ELF-1 (cell line): Measurements from ENCODE around the gene HSF2BP.
"Not testable (repeated sequence)": the region's sequence is repeated elsewhere in the genome, so short reads cannot be mapped to it uniquely, and the experiment has no call there.

ENCODE experiments used
- DNase-seq: peaks from one replicate; pipeline ENCODE4 v3.0.0-alpha.2; 2016; ENCODE audit warnings: low read depth, low spot score

The HSF2BP gene

DNA sequence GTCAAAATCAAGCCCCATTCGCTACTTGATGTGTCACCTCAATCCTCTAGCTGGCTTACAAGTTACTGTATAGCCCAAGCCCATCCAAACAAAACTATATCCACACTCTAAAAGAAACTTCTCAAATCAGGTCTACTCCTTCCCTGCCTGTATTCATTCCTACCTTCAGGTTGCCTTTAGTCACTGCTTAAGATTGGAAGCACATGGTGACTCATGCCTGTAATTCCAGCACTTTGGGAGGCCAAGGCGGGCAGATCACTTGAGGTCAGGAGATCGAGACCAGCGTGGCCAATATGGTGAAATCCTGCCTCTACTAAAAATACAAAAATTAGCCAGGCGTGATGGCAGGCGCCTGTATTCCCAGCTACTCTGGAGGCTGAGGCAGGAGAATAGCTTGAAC, 7.4 kb downstream of the HSF2BP start:
- DNase-seq, result not testable (repeated sequence)

DNA sequence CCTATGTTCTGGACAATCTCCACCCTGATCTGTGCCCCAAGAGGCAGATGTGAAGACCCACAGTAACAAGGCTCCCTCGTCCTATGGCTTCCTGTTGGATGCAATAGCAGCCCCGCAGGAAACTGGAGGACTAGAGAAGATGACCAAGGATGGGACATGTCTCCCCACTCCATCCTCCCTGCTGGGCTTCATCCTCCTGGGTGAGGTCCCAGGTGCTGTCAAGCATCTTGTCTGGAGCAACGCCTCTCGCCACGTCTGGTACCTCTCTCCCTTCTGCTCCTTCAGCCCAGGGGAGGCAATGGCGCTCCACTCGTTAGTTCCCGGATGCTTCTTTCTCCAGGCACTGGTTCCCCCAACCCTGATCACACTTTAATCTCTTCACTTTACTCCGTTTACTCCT, 11.1 kb downstream of the HSF2BP start:
- no peak for DNase-seq

DNA sequence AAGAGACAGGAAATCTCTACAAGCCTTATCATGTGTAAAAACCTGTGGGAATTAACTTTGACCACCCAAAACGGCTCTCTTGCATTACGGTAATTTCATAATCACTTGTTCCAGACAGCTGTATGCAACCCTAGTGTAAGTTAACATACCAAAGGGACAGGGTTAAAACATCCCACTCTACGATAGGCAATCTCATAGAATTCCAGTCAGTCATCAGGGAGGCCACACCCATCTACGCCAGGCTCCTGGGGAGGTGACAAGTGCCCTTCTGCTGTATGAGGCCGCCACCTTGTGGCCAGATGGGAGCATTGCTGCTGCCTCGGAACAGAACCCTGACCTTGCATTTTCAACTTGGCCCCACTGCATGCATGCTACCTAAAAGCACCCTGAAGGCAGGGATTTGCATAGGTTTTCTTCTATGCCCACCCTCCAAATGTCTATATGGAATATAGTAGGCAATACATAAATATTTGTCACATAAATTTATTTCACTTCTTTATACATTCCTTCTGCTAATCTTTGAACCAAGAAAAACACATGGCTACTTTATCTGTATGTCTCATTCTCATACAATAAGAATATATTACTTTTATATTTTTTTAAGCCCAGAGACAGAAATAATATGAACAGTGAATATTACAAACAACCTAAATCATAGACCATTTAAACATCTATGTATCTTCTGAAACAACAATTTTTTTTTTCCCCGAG, 12.6 kb downstream of the HSF2BP start:
- DNase-seq, result peak; percentile 94

DNA sequence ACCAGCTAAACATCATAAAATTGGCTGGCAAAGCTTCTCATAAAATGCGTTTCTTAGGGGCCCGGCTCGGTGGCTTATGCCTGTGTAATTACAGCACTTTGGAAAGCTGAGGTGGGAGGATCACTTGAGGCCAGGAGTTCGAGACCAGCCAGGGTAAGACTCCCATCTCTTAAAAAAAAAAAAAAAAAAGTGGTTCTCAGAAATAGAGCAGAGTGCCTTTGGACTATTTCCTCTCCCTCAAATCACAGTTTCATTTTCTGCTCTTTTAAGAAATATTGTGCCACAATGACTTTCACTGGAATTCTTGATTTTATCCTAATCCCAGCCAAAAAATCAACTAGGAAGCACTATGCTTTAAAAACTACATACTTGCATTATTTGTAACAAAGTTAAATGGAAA, 13.3 kb downstream of the HSF2BP start:
- DNase-seq, result no peak

DNA sequence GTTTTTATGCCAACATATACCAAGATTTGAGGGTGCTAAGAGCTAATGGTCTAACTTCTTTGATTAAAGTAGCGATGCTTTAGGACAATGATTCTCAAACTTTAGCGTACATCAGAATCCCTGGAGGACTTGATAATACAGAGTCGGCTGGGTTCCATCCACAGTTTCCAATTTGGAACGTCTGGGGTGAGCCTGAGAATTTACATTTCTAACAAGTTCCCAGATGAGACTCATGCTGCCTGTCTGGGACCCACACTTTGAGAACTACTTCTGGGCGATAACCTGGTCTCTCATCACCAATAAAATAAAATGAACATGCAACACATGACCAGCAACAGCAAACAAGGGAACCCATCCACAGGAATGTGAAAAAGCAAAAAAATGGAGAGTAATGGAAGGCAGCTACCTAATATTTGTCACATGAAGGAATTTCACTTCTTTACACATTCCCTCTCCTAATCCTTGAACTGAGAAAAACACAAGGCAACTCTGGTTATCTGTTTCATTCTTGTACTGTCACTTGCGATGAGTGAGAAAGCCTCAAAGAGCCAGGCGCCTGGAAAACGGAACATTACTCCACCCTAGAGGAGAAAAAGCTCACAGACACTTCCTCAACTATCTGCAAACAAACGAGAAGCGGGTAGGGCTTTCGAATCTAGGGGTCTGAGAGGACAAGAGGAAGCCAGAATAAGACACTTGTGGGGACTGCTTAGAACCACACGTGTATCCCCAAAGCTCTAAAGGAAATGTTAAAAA, 14.0 kb downstream of the HSF2BP start:
- DNase-seq, result peak; percentile 83

DNA sequence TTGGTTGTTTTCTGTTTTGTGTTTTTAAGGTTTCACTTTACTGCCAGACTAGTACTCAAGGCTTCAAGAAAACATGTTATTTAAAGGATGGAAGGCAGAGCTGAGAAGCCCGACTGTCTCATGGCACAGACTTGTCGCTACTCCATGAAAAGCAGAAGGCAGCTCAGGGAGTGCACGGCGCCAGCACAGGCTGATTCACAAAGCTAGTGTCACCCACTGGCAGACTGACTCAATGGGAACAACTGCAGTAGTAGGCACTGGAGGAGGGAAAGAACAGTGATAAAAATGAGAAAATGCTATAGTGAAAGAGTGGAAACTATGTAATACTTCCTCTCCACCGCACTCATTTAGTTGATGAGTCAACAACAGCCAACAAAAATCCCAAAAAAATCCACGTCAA, 14.7 kb downstream of the HSF2BP start:
- no peak for DNase-seq

DNA sequence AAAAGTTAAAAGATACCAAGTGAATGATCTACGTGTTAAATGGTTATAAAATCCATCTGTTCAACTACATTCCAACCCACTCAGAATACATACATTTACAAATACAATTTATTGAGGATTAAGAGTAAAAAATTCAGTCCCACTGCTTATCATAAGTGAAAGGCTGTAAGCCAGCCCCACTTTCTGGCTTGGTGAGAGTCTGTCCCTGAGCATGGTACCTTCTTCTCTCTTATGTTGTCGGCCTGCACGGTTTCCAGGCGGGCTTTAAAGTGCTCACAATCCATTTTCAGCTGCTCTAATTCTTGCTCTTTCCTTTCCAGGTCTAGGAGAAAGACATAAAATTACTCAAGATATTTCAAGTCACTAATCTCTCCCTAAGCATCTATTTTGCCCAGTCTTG, 15.2 kb downstream of the HSF2BP start:
- no peak for DNase-seq

DNA sequence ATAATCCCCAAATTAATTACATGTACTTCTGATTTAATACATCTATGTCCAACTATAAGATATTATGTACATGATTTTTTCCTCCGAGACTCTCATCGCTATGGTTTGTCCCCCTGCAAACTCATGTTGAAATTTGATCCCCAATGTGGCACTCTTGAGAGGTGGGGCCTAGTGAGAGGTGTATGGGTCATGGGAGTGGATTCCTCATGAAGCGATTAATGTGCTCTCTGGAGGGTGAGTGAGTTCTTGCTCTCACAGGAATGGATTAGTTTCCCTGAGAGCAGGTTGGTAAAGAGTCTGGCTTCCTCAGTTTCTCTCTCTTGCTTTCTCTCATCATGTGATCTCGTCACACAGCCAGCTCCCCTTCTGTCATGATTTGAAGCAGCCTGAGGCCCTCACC, 16.1 kb downstream of the HSF2BP start:
- DNase-seq, result no peak

- DNase-seq, result no peak
Measured at GRCh38 chr21:43640400-43640799, 18.9 kb downstream of the HSF2BP start.

- no peak for DNase-seq
Measured at GRCh38 chr21:43639470-43640353, 19.6 kb downstream of the HSF2BP start.

DNA sequence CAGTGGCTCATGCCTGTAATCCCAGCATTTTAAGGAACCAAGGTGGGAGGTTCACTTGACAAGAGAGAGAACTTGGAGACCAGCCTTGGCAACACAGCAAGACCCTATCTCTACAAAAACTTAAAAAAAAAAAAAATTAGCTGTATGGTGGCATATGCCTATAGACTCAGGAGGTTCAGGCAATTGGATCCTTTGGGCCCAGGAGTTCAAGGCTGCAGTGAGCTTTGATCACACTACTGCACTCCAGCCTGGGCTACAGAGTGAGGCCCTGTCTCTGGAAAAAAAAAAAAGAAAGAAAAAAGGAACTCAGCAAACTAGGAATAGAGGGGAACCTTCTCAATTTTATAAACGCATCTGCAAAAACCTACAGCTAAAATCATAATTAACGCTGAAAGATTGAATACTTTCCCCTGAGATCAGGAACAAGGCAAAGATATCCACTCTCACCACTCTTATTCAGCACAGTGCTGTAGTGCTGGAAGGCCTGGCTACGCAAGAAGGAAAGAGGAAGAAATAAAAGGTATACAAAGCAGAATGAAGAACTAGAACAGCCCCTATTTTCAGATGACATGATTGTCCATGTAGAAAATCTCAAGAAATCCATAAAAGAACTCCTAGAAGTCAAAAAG, 21.6 kb downstream of the HSF2BP start:
- no peak for DNase-seq

DNA sequence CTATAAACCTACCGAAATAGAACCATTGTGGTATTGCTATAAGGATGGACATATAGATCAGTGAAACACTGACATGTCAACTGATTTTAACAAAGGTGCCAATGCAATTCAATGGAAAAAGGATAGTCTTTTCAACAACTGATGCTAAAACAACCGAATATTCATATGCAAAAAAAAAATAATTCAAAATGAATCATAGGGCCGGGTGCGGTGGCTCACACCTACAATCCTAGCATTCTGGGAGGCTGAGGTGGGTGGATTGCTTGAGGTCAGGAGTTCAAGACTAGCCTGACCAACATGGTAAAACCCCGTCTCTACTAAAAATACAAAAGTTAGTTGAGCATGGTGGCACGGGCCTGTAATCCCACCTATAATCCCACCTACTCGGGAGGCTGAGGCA, 23.9 kb downstream of the HSF2BP start:
- no peak for DNase-seq

DNA sequence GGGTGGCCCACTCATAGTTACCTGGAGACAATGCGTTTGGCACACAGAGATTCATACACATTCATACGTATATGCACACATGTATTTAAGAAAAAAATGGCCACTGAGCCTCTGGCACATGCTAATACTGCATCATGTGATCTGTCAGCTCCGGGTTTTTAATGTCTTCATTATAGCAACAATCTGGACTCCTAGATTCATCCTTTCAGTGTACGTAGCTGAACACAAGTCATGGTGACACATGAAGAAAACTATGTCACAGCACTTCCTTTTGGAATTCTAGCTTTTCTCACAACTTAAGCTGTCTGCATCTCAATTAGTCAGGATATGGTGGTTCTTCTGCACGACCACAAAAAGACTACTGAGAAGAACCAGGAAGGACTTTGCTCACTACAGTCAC, 24.7 kb downstream of the HSF2BP start:
- no peak for DNase-seq

DNA sequence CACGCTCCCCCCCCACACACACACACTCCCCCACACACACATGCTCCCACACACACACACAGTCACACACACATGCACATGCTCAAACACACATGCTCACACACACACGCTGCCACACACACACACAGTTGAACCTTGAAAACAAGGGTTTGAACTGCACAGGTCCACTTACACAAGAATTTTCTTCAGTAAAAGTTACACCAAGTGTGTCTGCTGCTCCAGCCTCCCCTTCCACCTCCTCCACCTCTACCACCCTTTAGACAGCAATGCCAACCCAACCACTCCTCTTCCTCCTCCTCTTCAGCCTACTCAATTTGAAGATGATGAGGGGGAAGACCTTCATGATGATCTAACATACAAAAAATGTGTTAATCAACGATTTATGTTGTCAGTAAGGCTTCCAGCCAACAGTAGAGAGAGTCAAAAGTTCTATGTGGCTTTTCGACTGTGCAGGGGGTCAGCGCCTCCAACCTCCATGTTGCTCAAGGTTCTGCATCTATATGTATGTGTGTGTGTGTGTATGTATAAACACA, 26.8 kb downstream of the HSF2BP start:
- DNase-seq, result no peak

DNA sequence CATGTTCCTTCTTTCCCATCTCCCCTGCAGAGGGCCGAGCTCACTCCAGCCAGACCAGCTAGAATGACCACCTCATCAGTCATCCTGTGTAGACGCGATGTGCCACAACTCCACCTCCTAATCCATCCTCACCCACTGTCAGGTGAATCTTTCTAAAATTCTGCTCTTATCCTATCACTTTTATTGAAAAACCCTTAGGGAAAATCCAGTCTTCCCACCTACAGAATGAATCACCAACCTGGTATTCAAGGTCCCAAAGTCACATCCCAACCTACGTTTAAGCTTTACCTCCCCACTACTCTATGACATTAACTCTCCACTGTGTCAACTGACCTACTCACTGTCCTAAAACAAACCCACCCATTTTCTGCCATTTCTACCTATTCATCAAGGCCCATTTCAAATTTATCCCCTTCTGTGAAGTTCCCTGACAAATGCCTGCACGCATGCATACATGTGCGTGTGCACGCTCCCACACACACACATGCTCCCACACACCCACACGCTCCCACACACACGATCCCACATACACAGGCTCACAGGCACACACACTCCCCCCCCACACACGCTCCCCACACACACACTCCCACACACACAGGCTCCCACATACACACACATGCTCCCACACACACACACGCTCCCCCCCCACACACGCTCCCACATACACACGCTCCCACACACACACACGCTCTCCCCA, 27.7 kb downstream of the HSF2BP start:
- DNase-seq, result no peak

GRCh38 chr21:43627527-43627926, 31.8 kb downstream of the HSF2BP start:
- DNase-seq, result no peak

- DNase-seq, result no peak
Measured at GRCh38 chr21:43626390-43626789, 32.9 kb downstream of the HSF2BP start.

DNA sequence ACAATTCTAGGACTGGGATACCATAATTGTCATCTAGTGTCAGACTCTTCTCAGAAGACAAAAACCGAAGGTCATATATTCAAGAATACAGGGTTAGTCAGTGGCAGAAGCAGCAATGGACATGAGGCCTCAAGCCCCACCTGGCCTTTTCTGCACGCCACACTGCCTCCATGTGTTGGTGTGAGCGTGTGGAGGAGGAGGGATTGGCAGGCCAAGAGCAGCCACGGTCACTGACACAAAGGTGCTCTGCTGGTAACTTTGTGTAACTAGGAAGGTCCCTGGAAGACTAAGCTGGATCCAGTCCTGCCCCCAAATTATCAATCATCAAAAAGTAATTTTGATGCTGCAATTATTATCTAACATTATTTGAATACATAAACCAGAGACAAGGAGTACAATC, 34.9 kb downstream of the HSF2BP start:
- DNase-seq, result no peak

GRCh38 chr21:43623588-43623987, 35.7 kb downstream of the HSF2BP start:
- DNase-seq, result no peak

- DNase-seq, result no peak
Measured at GRCh38 chr21:43622796-43623195, 36.5 kb downstream of the HSF2BP start.

GRCh38 chr21:43619856-43620255, 39.4 kb downstream of the HSF2BP start:
- peak; percentile 21 for DNase-seq
